Mesenchymal stem cell (in vitro differentiated cells and primary cell): ENCODE data around the gene MGST2.
"Not testable (repeated sequence)": the region's sequence is repeated elsewhere in the genome, so short reads cannot be mapped to it uniquely, and the experiment has no call there.

Experiments used
- DNase-seq: peaks from one replicate; pipeline ENCODE4 v3.0.0-alpha.2; 2013
- H2AFZ ChIP-seq: one replicate; pipeline ENCODE4 v1.6.1; 2013; ENCODE audit warnings: low read depth, mild to moderate bottlenecking, control low read depth, inconsistent platforms, low read length, moderate library complexity
- H2AK5ac ChIP-seq: 2 replicates; pipeline ENCODE4 v1.6.1; 2013; ENCODE audit warnings: low read length, moderate library complexity, mild to moderate bottlenecking, inconsistent platforms; ENCODE audit not compliant: severe bottlenecking
- H2BK120ac ChIP-seq: one replicate; pipeline ENCODE4 v1.6.1; 2013; ENCODE audit warnings: low read depth, mild to moderate bottlenecking, inconsistent platforms, low read length, moderate library complexity
- H2BK12ac ChIP-seq, 2 experiments: one replicate each; pipeline ENCODE4 v1.6.1; 2013; ENCODE audit warnings: inconsistent platforms in 2 of 2, low read length in 2 of 2, mild to moderate bottlenecking in 2 of 2, moderate library complexity in 2 of 2, control low read depth in 1 of 2
- H2BK15ac ChIP-seq: one replicate; pipeline ENCODE4 v1.6.1; 2013; ENCODE audit warnings: mild to moderate bottlenecking, low read depth, inconsistent platforms; ENCODE audit not compliant: poor library complexity, severe bottlenecking
- H2BK5ac ChIP-seq: 2 replicates; pipeline ENCODE4 v1.6.1; 2013; ENCODE audit warnings: low read depth, mild to moderate bottlenecking, low read length, control low read depth, inconsistent platforms; ENCODE audit not compliant: poor library complexity, severe bottlenecking
- H3K14ac ChIP-seq, 2 experiments: one replicate each; pipeline ENCODE4 v1.6.1; 2013; ENCODE audit warnings: inconsistent platforms in 2 of 2, low read length in 2 of 2, control low read depth in 1 of 2, mild to moderate bottlenecking in 1 of 2, moderate library complexity in 1 of 2
- H3K18ac ChIP-seq, 2 experiments: one replicate each; pipeline ENCODE4 v1.6.1; 2013; ENCODE audit warnings: inconsistent platforms in 2 of 2, low read length in 2 of 2, control low read depth in 1 of 2, low read depth in 1 of 2, mild to moderate bottlenecking in 1 of 2
- H3K23ac ChIP-seq, 2 experiments: one replicate each; pipeline ENCODE4 v1.6.1; 2013; ENCODE audit warnings: inconsistent platforms in 2 of 2, low read length in 2 of 2, mild to moderate bottlenecking in 2 of 2, moderate library complexity in 2 of 2, control low read depth in 1 of 2
- H3K27ac ChIP-seq: 2 replicates; pipeline ENCODE4 v1.5.1; 2013; ENCODE audit warnings: mild to moderate bottlenecking, moderate library complexity, low read length, control low read depth, inconsistent platforms; ENCODE audit not compliant: poor library complexity, severe bottlenecking
- H3K27me3 ChIP-seq, 2 experiments: 2 replicates each; pipeline versions ENCODE4 v1.6.1 to v1.7.0; 2013; ENCODE audit warnings: low read length in 2 of 2, mild to moderate bottlenecking in 2 of 2, moderate library complexity in 2 of 2, control low read depth in 1 of 2, inconsistent platforms in 1 of 2; ENCODE audit not compliant: control insufficient read depth in 1 of 2, insufficient read depth in 1 of 2
- H3K36me3 ChIP-seq, 2 experiments: 2 replicates each; pipeline versions ENCODE4 v1.6.1 to v1.7.0; 2013; ENCODE audit warnings: low read length in 2 of 2, control low read depth in 1 of 2, inconsistent platforms in 1 of 2, low read depth in 1 of 2, mild to moderate bottlenecking in 1 of 2; ENCODE audit not compliant: insufficient read depth in 2 of 2, control insufficient read depth in 1 of 2
- H3K4ac ChIP-seq, 2 experiments: one replicate each; pipeline ENCODE4 v1.6.1; 2013; ENCODE audit warnings: inconsistent platforms in 2 of 2, low read length in 2 of 2, mild to moderate bottlenecking in 2 of 2, moderate library complexity in 2 of 2, control low read depth in 1 of 2, low read depth in 1 of 2
- H3K4me1 ChIP-seq: 2 replicates; pipeline ENCODE4 v1.6.1; 2013; ENCODE audit warnings: low read depth, low read length, control low read depth; ENCODE audit not compliant: control insufficient read depth, insufficient read depth
- H3K4me2 ChIP-seq: 2 replicates; pipeline ENCODE4 v1.6.1; 2013; ENCODE audit warnings: low read length, mild to moderate bottlenecking, inconsistent platforms; ENCODE audit not compliant: poor library complexity, severe bottlenecking
- H3K4me3 ChIP-seq, 2 experiments: 2 replicates each; pipeline versions ENCODE4 v1.5.1 to v1.7.0; 2013; ENCODE audit warnings: low read length in 2 of 2, mild to moderate bottlenecking in 2 of 2, control low read depth in 1 of 2, low read depth in 1 of 2; ENCODE audit not compliant: insufficient read depth in 1 of 2
- H3K79me1 ChIP-seq: replicated peaks from 2 replicates; pipeline ENCODE4 v1.6.1; 2013; ENCODE audit warnings: mild to moderate bottlenecking, control low read depth, low read length, inconsistent platforms; ENCODE audit not compliant: poor library complexity, severe bottlenecking
- H3K9ac ChIP-seq: 2 replicates; pipeline ENCODE4 v1.7.0; 2013; ENCODE audit warnings: mild to moderate bottlenecking, low read length, moderate library complexity
- H3K9me3 ChIP-seq: 2 replicates; pipeline ENCODE4 v1.7.0; 2013; ENCODE audit warnings: mild to moderate bottlenecking, low read length; ENCODE audit not compliant: control insufficient read depth
- H4K8ac ChIP-seq: one replicate; pipeline ENCODE4 v1.6.1; 2013; ENCODE audit warnings: inconsistent platforms, mild to moderate bottlenecking, low read length, moderate library complexity
- H4K91ac ChIP-seq: one replicate; pipeline ENCODE4 v1.6.1; 2013; ENCODE audit warnings: mild to moderate bottlenecking, low read length, inconsistent platforms
- whole genome bisulfite sequencing: methylation state at CpG from one replicate; pipeline ENCODE4 v1.1.7; 2013; ENCODE audit warnings: mixed read lengths; 5-methylcytosine and 5-hydroxymethylcytosine counted together

MGST2 gene

GRCh38 chr4:139638306-139638705, 27.3 kb upstream of the MGST2 start:
- not testable (repeated sequence) for H3K18ac ChIP-seq, H3K4me2 ChIP-seq, H4K8ac ChIP-seq, DNase-seq, H3K79me1 ChIP-seq, H4K91ac ChIP-seq, H3K36me3 ChIP-seq, H3K23ac ChIP-seq, H3K9ac ChIP-seq, H2BK5ac ChIP-seq, H3K4ac ChIP-seq, H2BK15ac ChIP-seq, H2BK12ac ChIP-seq, H2BK120ac ChIP-seq, H3K14ac ChIP-seq, H2AK5ac ChIP-seq, H2AFZ ChIP-seq, H3K4me3 ChIP-seq, H3K27ac ChIP-seq
- H3K27me3 ChIP-seq: peaks cover 0 to 18% of the 10 kb centered on the region in 2 experiments
- peaks cover 12% of the 10 kb centered on the region for H3K4me1 ChIP-seq
- peaks cover 21% of the 10 kb centered on the region for H3K9me3 ChIP-seq
- WGBS: 77% methylated on average over 3 of the region's 3 CpGs

- Histone ChIP-seq H3K9ac (no peak overlapping the region), H3K27ac (no peak overlapping the region), H4K8ac (no peak overlapping the region), H3K36me3 (no peaks in the 10 kb centered on the region), H2BK12ac (no peak overlapping the region), H2BK5ac (no peak overlapping the region), H3K4me2 (no peak overlapping the region), H2BK15ac (no peak overlapping the region), H3K18ac (no peak overlapping the region), H3K27me3 (peaks cover 0 to 16% of the 10 kb centered on the region in 2 experiments), H3K4me1 (peaks cover 10% of the 10 kb centered on the region), H3K23ac (no peak overlapping the region), H2AFZ (no peak overlapping the region), H3K9me3 (peaks cover 21% of the 10 kb centered on the region), H3K14ac (no peak overlapping the region), H3K4ac (no peak overlapping the region), H3K79me1 (no peaks in the 10 kb centered on the region), H3K4me3 (no peak overlapping the region), H2AK5ac (peak overlapping the region; percentile 43), H4K91ac (no peak overlapping the region), H2BK120ac (no peak overlapping the region)
- WGBS: 90% methylated on average over 5 of the region's 5 CpGs
- no peak for DNase-seq
Observed at GRCh38 chr4:139639654-139640053, 26.0 kb upstream of the MGST2 start.

GRCh38 chr4:139641218-139641617, 24.4 kb upstream of the MGST2 start:
- H3K4me3 ChIP-seq: no peak overlapping the region
- no peak overlapping the region for H4K8ac ChIP-seq
- H2AK5ac ChIP-seq: peak overlapping the region; percentile 53
- H3K79me1 ChIP-seq: no peaks in the 10 kb centered on the region
- H3K36me3 ChIP-seq: no peaks in the 10 kb centered on the region
- H3K18ac ChIP-seq: no peak overlapping the region
- H3K23ac ChIP-seq: no peak overlapping the region
- no peak overlapping the region for H3K9ac ChIP-seq
- peak overlapping the region; percentile 65 for H3K27ac ChIP-seq
- no peak overlapping the region for H3K4me2 ChIP-seq
- peaks cover 0 to 6% of the 10 kb centered on the region in 2 experiments for H3K27me3 ChIP-seq
- no peak overlapping the region for H4K91ac ChIP-seq
- H2BK15ac ChIP-seq: no peak overlapping the region
- DNase-seq: no peak
- 76% methylated on average over 2 of the region's 2 CpGs for whole genome bisulfite sequencing
- H3K9me3 ChIP-seq: peaks cover 21% of the 10 kb centered on the region
- H2AFZ ChIP-seq: no peak overlapping the region
- no peak overlapping the region for H3K14ac ChIP-seq
- no peak overlapping the region for H2BK12ac ChIP-seq
- H3K4me1 ChIP-seq: peaks cover 10% of the 10 kb centered on the region
- no peak overlapping the region for H2BK120ac ChIP-seq
- H2BK5ac ChIP-seq: no peak overlapping the region
- H3K4ac ChIP-seq: no peak overlapping the region

- H2BK15ac ChIP-seq: no peak overlapping the region
- no peak overlapping the region for H2AK5ac ChIP-seq
- 75% methylated on average over 2 of the region's 2 CpGs for WGBS
- H3K9me3 ChIP-seq: peaks cover 21% of the 10 kb centered on the region
- no peak overlapping the region for H3K4me2 ChIP-seq
- no peak overlapping the region for H3K4me3 ChIP-seq
- no peak overlapping the region for H3K14ac ChIP-seq
- no peak overlapping the region for H2BK12ac ChIP-seq
- peaks cover 0 to 2% of the 10 kb centered on the region in 2 experiments for H3K27me3 ChIP-seq
- peak; percentile 72 for DNase-seq
- peak overlapping the region; percentile 83 for H2BK5ac ChIP-seq
- H3K9ac ChIP-seq: no peak overlapping the region
- H3K18ac ChIP-seq: no peak overlapping the region
- peak overlapping the region; percentile 82 for H3K27ac ChIP-seq
- H3K4me1 ChIP-seq: peaks cover 10% of the 10 kb centered on the region
- no peak overlapping the region for H4K8ac ChIP-seq
- H3K4ac ChIP-seq: no peak overlapping the region
- H4K91ac ChIP-seq: no peak overlapping the region
- no peak overlapping the region for H2BK120ac ChIP-seq
- no peak overlapping the region for H3K23ac ChIP-seq
- H3K79me1 ChIP-seq: no peaks in the 10 kb centered on the region
- H3K36me3 ChIP-seq: no peaks in the 10 kb centered on the region
- H2AFZ ChIP-seq: no peak overlapping the region
Observed at GRCh38 chr4:139642364-139642763, 23.3 kb upstream of the MGST2 start.
